ENCODE results near the gene EPHB1.

GRCh38 chr3:134867277-134867676 lies 72.2 kb downstream of the EPHB1 start:
- TF ChIP-seq CTCF (IDR thresholded peaks at IDR 0.05) = no peak
- TF ChIP-seq POLR2A (IDR thresholded peaks at IDR 0.05) = no peak

All from esophagus squamous epithelium (tissue), 4 donors.